Myocyte (in vitro differentiated cells): ENCODE data around the gene PARL. TPM values are rescaled to one million over a fixed set of nuclear protein-coding genes. Genes with fewer than 3 reads are reported as not detected.
"Not testable (repeated sequence)": the region's sequence is repeated elsewhere in the genome, so short reads cannot be mapped to it uniquely, and the experiment has no call there.

Experiments
- DNase-seq: peaks from one replicate; pipeline ENCODE4 v3.0.0-alpha.2; 2012; ENCODE audit warnings: low read depth
- total RNA-seq: library from RNA; depleted of rRNA; stranded (reverse); fragments of >200 nt; gene quantifications from 2 replicates; pipeline ENCODE4 v1.2.3, GENCODE V29; 2014

Gene PARL
- total RNA-seq, 1 donor from 2014 or later: 40.4 TPM

GRCh38 chr3:183904833-183905780 lies 20.4 kb upstream of the PARL start:
- DNase-seq: peak; percentile 28

GRCh38 chr3:183898028-183898431 lies 13.3 kb upstream of the PARL start:
- no peak for DNase-seq

- no peak for DNase-seq
These were observed 12.9 kb upstream of the PARL start for GRCh38 chr3:183897606-183898005.

- no peak for DNase-seq
These were observed 11.9 kb upstream of the PARL start for GRCh38 chr3:183896610-183897009.

- no peak for DNase-seq
These were observed 11.5 kb upstream of the PARL start for GRCh38 chr3:183896184-183896583.

- DNase-seq: no peak
These were observed 11.1 kb upstream of the PARL start for GRCh38 chr3:183895774-183896173.

- DNase-seq: peak; percentile 65
These were observed 10.6 kb upstream of the PARL start for GRCh38 chr3:183895296-183895695.

- no peak for DNase-seq
These were observed 8.0 kb upstream of the PARL start for GRCh38 chr3:183892610-183893214.

GRCh38 chr3:183885766-183886165 lies 1.1 kb upstream of the PARL start:
- DNase-seq: no peak

- DNase-seq: no peak
These were observed 618 bp downstream of the PARL start for GRCh38 chr3:183884097-183884426.

GRCh38 chr3:183883291-183884096 lies 1.2 kb downstream of the PARL start:
- DNase-seq: no peak

GRCh38 chr3:183880121-183880520 lies 4.6 kb downstream of the PARL start:
- DNase-seq: no peak

- DNase-seq: no peak
These were observed 5.4 kb downstream of the PARL start for GRCh38 chr3:183879243-183879642.

- no peak for DNase-seq
These were observed 6.6 kb downstream of the PARL start for GRCh38 chr3:183878071-183878470.

GRCh38 chr3:183877227-183877626 lies 7.5 kb downstream of the PARL start:
- not testable (repeated sequence) for DNase-seq

- DNase-seq: no peak
These were observed 9.3 kb downstream of the PARL start for GRCh38 chr3:183875411-183875810.

GRCh38 chr3:183873914-183874313 lies 10.8 kb downstream of the PARL start:
- DNase-seq: no peak

GRCh38 chr3:183871541-183871940 lies 13.1 kb downstream of the PARL start:
- no peak for DNase-seq

GRCh38 chr3:183870563-183870962 lies 14.1 kb downstream of the PARL start:
- no peak for DNase-seq

GRCh38 chr3:183868796-183869195 lies 15.9 kb downstream of the PARL start:
- DNase-seq: no peak

- DNase-seq: no peak
These were observed 22.1 kb downstream of the PARL start for GRCh38 chr3:183862610-183863009.

- DNase-seq: no peak
These were observed 26.8 kb downstream of the PARL start for GRCh38 chr3:183857863-183858262.
